C4-2B (cell line): ENCODE measurements around the gene ZNF774.

Source experiments
- ZFX ChIP-seq: fragments of 450-650 bp; IDR thresholded peaks from 2 replicates; pipeline ENCODE4 v1.6.1; 2017
- TF ChIP-seq, protein P1 (sequence below): fragments of 450-650 bp; conservative IDR thresholded peaks from 2 replicates; pipeline ENCODE4 v1.5.1; 2017; ENCODE audit warnings: mild to moderate bottlenecking

DNA sequence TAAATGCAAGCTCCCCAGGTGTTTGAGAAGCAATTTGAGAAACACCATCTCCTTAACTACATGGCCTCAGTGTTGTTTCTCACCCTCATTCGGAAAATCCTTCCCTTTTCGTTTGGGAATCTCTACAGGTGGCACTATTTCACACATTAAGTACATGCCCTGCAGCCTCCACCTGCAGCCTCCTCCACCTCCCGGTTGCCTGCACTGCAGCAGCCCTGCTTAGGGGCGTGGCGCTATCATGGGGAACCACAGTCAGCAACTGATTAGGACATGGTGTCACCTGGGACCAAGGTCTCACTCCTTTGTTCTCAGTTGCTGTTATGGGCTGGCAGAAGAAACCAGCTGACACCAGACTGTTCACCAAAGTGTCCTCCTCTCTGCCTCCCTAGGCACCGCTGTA lies 11.7 kb upstream of the ZNF774 start:
- TF ChIP-seq, protein P1, sequence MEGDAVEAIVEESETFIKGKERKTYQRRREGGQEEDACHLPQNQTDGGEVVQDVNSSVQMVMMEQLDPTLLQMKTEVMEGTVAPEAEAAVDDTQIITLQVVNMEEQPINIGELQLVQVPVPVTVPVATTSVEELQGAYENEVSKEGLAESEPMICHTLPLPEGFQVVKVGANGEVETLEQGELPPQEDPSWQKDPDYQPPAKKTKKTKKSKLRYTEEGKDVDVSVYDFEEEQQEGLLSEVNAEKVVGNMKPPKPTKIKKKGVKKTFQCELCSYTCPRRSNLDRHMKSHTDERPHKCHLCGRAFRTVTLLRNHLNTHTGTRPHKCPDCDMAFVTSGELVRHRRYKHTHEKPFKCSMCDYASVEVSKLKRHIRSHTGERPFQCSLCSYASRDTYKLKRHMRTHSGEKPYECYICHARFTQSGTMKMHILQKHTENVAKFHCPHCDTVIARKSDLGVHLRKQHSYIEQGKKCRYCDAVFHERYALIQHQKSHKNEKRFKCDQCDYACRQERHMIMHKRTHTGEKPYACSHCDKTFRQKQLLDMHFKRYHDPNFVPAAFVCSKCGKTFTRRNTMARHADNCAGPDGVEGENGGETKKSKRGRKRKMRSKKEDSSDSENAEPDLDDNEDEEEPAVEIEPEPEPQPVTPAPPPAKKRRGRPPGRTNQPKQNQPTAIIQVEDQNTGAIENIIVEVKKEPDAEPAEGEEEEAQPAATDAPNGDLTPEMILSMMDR = no peak; the same call in 1 of the 2 replicates
- TF ChIP-seq ZFX = no peak
